GM03348 (cell line): Measurements from ENCODE around the gene INO80C.
"Not testable (repeated sequence)": the region's sequence is repeated elsewhere in the genome, so short reads cannot be mapped to it uniquely, and the experiment has no call there.

ENCODE experiments used
- DNase-seq: peaks from one replicate; pipeline ENCODE4 v3.0.0; 2012; ENCODE audit warnings: low spot score

The INO80C gene

DNA sequence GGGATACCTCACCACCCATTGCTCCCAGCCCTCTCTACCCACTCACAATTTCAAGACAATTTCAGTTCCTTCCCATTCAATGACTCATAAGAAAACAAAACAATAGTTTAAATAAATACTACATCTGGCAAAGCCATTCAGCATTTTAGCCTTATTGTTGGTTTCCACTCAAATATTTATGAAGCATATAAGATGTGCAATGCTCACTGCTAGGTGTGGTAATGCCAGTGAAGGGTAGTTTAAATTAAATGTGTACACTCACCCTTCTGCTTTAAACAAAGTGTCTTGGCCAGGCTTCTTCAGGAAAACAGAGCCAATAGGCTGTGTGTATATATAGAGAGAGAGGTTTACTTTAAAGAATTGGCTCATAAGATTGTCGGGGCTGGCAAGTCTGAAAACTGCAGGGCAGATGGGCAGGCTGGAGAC, 37.0 kb downstream of the INO80C start:
- peak; percentile 29 for DNase-seq

DNA sequence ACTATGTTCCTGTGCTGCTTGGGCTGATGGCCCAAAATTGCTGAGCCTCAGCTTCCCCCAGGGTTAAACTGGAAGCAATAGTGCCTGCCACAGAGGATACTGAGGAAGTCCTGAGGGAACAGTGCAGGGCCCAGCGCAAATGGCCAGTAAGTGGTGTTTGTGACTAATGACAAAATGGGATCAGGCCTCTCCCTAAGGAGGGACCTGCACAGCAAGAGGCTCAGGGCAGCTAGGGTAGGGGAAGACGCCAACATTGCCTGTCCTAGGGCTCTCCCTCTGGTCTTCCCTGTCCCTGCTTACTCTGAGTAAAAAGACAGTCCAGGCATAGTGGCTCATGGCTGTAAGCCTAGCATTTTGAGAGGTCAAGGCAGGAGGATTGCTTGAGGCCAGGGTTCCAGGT, 37.8 kb downstream of the INO80C start:
- DNase-seq = no peak

DNA sequence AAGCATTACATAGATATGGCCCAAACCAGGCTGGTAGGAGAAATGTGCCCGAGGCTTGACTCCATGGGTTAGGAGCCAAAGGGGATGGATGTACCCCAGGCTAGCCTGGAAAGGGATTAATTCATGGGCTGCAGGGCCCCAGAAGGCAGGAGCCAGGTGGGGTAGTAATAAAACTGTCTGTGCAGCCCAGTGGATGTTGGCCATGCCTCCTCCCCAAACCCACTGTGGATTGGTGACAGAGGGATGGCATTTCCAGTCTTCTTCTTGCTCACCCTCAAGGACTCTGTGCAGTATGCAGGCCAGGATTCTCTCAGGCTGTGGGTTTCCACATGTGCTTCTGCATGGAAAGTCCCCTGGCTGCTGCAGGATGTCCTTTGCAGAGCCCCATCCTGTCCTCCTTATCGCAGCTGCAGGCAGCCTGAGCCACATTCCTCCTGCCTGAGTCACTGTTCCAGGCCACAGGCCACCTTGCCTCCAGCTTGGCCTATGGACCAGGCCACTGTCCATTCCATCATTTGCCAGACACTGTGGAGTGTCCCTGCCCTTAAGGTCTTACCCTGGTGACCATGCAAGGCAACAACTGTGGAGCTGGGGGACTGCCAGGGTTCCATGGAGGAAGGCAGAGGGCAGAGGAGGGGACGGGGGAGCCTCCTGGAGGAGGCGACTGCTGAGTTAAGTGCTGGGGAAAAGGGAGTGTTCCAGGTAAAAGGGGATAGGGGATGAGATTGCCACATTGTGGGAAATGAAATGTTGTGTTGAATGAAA, 38.9 kb downstream of the INO80C start:
- DNase-seq = peak; percentile 60

- no peak for DNase-seq
Observed at GRCh38 chr18:35458271-35458670, 39.5 kb downstream of the INO80C start.

GRCh38 chr18:35457140-35457704, 40.5 kb downstream of the INO80C start:
- DNase-seq = no peak

- DNase-seq = no peak
Observed at GRCh38 chr18:35455926-35456763, 41.6 kb downstream of the INO80C start.

- no peak for DNase-seq
Observed at GRCh38 chr18:35454803-35455202, 43.0 kb downstream of the INO80C start.

DNA sequence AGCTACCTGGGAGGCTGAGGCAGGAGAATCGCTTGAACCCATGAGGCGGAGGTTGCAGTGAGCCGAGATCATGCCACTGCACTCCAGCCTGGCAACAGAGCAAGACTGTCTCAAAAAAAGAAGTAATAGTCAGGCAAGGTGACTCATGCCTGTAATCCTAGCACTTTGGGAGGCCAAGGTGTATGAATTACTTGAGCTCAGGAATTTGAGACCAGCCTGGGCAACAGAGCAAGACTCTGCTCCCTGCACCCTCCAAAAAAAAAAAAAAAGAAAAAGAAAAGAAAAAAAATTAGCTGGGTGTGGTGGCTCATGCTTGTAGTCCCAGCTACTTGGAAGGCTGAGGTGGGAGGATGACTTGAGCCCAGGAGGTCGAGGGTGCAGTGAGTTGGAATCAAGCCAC, 44.7 kb downstream of the INO80C start:
- DNase-seq = not testable (repeated sequence)

- no peak for DNase-seq
Observed at GRCh38 chr18:35451916-35452315, 45.8 kb downstream of the INO80C start.

GRCh38 chr18:35451032-35451431, 46.7 kb downstream of the INO80C start:
- DNase-seq = no peak

DNA sequence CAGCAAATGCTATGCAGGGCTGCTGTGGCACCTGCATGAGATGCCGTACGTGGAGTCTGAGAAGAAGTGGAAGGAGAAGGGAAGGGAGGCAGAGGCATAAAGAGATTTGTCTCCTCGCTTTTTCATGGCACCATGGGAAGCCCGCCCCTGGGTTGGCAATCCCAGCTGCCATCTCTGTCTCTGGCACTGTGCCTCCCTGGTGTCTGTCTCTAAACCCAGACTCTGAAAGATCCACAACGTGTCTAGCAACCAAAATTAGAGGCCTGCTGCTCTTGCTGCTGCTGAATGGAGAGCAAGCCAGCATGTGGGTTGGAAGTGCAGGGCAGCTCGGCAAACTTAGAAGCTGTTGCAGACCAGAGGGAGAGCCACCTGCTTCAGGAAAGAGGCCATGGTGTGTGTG, 53.1 kb downstream of the INO80C start:
- DNase-seq = no peak

- no peak for DNase-seq
Observed at GRCh38 chr18:35443847-35444246, 53.9 kb downstream of the INO80C start.

GRCh38 chr18:35443434-35443833, 54.3 kb downstream of the INO80C start:
- no peak for DNase-seq

DNA sequence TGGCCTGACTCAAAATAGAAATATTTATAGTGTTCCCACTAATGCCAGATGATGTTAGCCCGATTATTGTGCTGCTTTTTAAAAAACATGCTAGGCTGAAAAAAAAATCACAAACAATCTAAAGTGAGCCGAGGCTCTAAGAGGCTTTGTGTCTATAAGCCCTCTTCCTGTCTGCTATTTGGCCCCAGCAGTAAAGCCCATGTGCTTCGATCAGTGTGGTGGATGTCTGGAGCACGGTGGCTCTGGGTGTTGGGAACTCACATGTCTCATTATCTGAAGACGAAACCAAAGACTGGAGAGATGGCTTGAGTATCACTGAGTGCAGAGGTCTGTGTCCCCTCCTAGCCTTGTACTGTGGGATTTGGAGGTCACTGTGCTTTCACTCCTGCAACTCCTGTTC, 55.1 kb downstream of the INO80C start:
- no peak for DNase-seq

- DNase-seq = no peak
Observed at GRCh38 chr18:35441857-35442595, 55.7 kb downstream of the INO80C start.

DNA sequence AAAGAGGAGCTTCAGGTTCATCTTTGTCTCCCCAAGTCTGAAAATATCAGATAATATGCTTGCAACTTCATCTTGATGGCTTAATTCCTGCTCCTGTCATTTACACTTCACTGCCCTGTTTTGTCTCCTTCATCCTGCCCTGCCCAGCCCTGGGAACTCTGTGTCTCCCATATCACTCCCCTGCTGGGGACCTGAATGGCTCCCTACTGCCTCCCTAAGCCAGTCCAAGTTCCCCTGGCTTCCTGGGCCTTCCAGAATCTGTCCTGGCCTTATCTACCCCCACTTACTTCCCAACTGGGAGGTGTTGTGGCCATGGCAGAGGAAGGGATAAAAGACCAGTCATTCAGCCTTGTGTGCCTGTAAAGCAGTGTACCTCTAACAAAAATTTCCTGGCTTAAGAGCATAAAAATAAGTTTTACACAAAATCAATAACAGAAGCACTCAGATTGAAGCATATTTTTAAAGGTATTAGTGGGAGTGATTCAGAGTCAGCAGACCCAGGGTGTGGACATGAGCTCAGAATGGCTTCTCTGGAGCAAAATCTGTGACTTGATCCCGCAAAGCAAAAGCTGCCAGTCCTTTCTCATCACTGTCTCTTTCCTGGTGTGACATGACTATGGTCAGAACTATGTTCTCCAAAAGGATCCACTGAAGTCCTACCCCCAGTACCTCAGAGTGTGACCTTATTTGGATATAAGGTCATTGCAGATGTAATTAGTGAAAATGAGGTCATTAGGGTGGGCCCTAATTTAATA, 59.1 kb downstream of the INO80C start:
- no peak for DNase-seq

GRCh38 chr18:35437836-35438235, 59.9 kb downstream of the INO80C start:
- DNase-seq = no peak

DNA sequence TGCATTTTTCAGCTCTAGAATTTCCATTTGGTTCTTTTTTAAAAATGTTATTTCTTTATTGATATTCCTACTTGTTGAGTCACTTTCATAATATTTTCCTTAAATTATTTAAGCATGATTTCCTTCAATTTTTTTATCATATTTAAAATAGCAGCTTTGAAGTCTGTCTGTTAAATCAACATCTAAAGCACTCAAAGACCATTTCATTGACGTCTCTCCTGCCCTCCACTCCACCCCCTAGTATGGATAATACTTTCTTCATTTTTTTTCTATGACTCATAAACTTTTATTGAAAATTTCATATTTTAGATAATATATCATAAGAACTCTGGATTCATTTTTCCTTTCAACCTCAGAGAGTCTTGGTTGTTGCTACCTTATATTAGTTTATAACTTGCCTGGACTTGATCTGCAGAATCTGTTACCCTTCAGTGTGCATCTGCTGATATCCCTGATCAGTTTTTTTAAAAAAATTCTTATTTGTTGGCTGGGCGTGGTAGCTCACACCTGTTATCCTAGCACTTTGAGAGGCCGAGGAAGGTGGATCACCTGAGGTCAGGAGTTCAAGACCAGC, 61.6 kb downstream of the INO80C start:
- no peak for DNase-seq

GRCh38 chr18:35435401-35435800, 62.4 kb downstream of the INO80C start:
- DNase-seq = no peak

DNA sequence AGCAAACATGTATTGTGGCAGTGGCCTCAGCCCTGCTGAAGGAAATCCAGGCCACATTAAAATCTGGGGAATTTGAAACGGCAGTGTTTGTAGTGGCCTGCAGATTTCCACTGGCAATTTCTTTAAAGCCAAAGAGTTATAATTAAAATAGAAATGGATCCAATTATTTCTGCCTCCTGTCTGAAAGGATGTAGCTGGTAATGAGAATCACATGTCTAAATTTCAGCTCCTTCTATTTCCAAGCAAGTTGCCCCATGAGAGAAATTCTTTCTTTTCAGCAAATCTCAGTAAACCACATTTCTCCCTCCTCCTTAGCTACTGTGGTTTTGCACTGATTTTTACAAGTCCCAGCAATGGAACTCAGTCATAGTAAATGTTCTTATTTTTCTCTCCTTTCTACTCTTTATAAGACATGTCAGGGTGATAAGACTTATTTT, 65.2 kb downstream of the INO80C start:
- peak; percentile 50 for DNase-seq

DNA sequence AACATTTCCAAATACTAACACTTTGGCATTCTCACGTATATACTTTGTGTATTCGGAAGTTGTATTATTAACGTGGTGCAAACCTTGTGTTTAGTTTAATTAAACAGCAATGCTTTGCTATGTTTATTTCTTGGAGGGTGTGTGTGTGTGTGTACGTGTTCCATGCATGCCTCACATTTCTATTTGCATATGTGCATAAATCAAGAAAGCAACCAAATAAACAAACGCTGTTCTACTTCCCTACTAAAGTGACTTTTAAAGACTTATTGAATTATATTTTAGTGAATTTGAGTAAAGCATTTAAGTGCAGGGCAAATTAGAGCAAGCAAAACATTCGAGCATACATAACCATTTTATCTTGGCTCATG, 66.4 kb downstream of the INO80C start:
- no peak for DNase-seq
